ENCODE results near the gene LDLRAD3.

Gene LDLRAD3

GRCh38 chr11:36108881-36109589, 165.2 kb downstream of the LDLRAD3 start:
- no peak for DNase-seq

GRCh38 chr11:36109590-36109849, 165.7 kb downstream of the LDLRAD3 start:
- no peak for DNase-seq

- DNase-seq, result no peak
These were observed 166.2 kb downstream of the LDLRAD3 start for GRCh38 chr11:36109850-36110606.

GRCh38 chr11:36110668-36111410, 167.0 kb downstream of the LDLRAD3 start:
- no peak for DNase-seq

- no peak for DNase-seq
These were observed 170.2 kb downstream of the LDLRAD3 start for GRCh38 chr11:36114095-36114494.

- no peak for DNase-seq
These were observed 171.5 kb downstream of the LDLRAD3 start for GRCh38 chr11:36115378-36115801.

GRCh38 chr11:36116161-36116560, 172.3 kb downstream of the LDLRAD3 start:
- no peak for DNase-seq

- no peak for DNase-seq
These were observed 174.2 kb downstream of the LDLRAD3 start for GRCh38 chr11:36118084-36118483.

GRCh38 chr11:36119300-36119699, 175.4 kb downstream of the LDLRAD3 start:
- DNase-seq, result no peak

- no peak for DNase-seq
These were observed 177.2 kb downstream of the LDLRAD3 start for GRCh38 chr11:36121054-36121453.

- DNase-seq, result no peak
These were observed 178.8 kb downstream of the LDLRAD3 start for GRCh38 chr11:36122671-36123070.

GRCh38 chr11:36123336-36124101, 179.7 kb downstream of the LDLRAD3 start:
- DNase-seq, result no peak

- DNase-seq, result no peak
These were observed 182.8 kb downstream of the LDLRAD3 start for GRCh38 chr11:36126678-36127077.

GRCh38 chr11:36127550-36127949, 183.7 kb downstream of the LDLRAD3 start:
- no peak for DNase-seq

- DNase-seq, result no peak
These were observed 186.1 kb downstream of the LDLRAD3 start for GRCh38 chr11:36129955-36130354.

GRCh38 chr11:36130401-36130800, 186.5 kb downstream of the LDLRAD3 start:
- no peak for DNase-seq

GRCh38 chr11:36131721-36132397, 188.0 kb downstream of the LDLRAD3 start:
- DNase-seq, result no peak

- no peak for DNase-seq
These were observed 189.1 kb downstream of the LDLRAD3 start for GRCh38 chr11:36132940-36133339.

GRCh38 chr11:36135076-36135475, 191.2 kb downstream of the LDLRAD3 start:
- no peak for DNase-seq

GRCh38 chr11:36139767-36140166, 195.9 kb downstream of the LDLRAD3 start:
- DNase-seq, result no peak

GRCh38 chr11:36141196-36141953, 197.5 kb downstream of the LDLRAD3 start:
- no peak for DNase-seq

- DNase-seq, result no peak
These were observed 198.1 kb downstream of the LDLRAD3 start for GRCh38 chr11:36141956-36142355.

Measured in CD4-positive, alpha-beta T cell treated with Interleukin-4 for 1 hour (primary cell).